Raji (cell line): ENCODE measurements around the gene CELA3B.

ENCODE experiments used
- POLR2A ChIP-seq: IDR thresholded peaks from 2 replicates; pipeline ENCODE4 v1.6.1; 2011; ENCODE audit warnings: low read depth, low read length, control low read depth; ENCODE audit not compliant: insufficient read depth

The CELA3B gene

DNA sequence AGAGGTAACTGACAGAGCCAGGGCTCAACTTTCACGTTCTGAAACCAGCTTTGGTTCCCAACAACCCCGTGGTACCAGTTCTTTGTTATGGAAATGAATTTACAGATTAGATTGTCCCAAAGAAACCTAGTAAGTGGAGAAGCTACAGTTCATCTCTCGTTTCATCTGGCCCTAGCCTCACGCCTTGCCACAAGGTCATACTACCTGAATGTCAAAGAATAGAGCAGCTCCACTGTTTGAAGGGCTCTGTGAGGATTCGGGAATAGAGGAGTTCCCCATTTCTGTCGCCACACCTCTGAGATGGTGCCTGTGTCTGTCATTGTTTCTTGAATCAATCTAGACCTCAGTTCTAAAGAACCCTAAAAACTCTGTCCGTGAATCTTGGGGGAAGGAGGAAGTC, 60.7 kb downstream of the CELA3B start:
- TF ChIP-seq POLR2A, result no peak

DNA sequence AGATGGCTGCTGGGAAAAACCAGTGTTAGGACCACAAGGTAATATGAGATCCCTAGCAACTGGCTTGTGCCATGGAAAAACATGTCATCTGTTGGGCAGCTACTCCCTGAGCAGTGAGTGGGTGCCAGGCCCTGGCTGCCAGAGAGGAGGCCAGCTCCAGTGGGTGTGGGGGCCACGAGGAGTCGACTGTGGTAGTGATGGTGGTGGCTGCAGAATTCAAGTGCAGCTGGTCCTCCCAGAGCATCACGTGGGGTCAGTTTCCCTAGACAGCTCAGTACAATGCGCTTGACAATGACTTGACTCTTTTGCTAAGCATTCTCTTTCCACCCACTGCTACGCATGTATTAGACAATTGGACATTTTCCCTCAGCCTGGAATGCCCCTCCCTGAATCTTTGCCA, 61.2 kb downstream of the CELA3B start:
- TF ChIP-seq POLR2A, result no peak
